ENCODE measurements around the gene INTS13. TPM values are rescaled to one million over a fixed set of nuclear protein-coding genes. Genes with fewer than 3 reads are reported as not detected.
A peak's percentile ranks its signal among the peaks of the same experiment; 100 is the strongest.

Gene INTS13
- total and polyA plus RNA-seq, 7 donors, result 9.7 to 38.2 (median 18.7) TPM

DNA sequence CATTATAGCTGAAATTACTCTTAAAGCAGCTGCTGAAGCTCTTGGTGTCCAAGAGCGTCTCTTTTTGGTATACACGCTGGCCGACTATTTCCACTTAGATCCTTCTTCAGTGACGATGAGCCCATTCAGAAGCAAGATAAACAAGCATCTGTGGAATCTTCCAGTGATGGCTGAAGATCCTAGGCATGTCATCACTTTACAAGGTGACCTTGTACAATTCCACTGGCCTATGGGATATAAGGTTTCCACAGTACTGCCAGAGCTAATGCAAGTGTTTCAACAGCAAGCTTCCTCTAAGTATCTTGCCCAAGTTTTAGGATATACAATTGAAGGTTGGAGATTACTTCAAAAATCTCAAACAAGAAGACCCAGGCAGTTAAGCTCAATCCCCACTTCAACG is 47.0 kb downstream of the INTS13 start:
- Histone ChIP-seq H3K4me3 (no peak overlapping the region), H3K27me3 (no peaks in the 10 kb centered on the region), H3K27ac (no peak overlapping the region), H3K4me1 (no peaks in the 10 kb centered on the region), H3K9me3 (no peaks in the 10 kb centered on the region), H3K36me3 (no peaks in the 10 kb centered on the region)
- TF ChIP-seq EP300 (IDR thresholded peaks at IDR 0.05) (no peak), POLR2AphosphoS5 (IDR thresholded peaks at IDR 0.05) (no peak), POLR2A (IDR thresholded peaks at IDR 0.05) (no peak)
- TF ChIP-seq, protein P1, sequence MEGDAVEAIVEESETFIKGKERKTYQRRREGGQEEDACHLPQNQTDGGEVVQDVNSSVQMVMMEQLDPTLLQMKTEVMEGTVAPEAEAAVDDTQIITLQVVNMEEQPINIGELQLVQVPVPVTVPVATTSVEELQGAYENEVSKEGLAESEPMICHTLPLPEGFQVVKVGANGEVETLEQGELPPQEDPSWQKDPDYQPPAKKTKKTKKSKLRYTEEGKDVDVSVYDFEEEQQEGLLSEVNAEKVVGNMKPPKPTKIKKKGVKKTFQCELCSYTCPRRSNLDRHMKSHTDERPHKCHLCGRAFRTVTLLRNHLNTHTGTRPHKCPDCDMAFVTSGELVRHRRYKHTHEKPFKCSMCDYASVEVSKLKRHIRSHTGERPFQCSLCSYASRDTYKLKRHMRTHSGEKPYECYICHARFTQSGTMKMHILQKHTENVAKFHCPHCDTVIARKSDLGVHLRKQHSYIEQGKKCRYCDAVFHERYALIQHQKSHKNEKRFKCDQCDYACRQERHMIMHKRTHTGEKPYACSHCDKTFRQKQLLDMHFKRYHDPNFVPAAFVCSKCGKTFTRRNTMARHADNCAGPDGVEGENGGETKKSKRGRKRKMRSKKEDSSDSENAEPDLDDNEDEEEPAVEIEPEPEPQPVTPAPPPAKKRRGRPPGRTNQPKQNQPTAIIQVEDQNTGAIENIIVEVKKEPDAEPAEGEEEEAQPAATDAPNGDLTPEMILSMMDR (IDR thresholded peaks at IDR 0.05), result no peak
- DNase-seq, result no peak
- WGBS, 2 donors, result 91 to 92% methylated on average over 5 of the region's 5 CpGs
- intact Hi-C loops (cut with DNase I), result no loop called here

- intact Hi-C loops (cut with DNase I), result loop anchor here (1.0 to 5.0 kb wide), 2 partner anchors 32 to 253 kb away; no protein-coding TSS in a partner anchor
- Histone ChIP-seq H3K27ac (no peak overlapping the region), H3K4me1 (peaks cover 0 to 6% (median 3%) of the 10 kb centered on the region in 4 donors), H3K9me3 (no peaks in the 10 kb centered on the region), H3K4me3 (no peak overlapping the region), H3K36me3 (no peaks in the 10 kb centered on the region), H3K27me3 (no peaks in the 10 kb centered on the region)
- TF ChIP-seq POLR2A (IDR thresholded peaks at IDR 0.05), result no peak
- no peak for TF ChIP-seq EP300 (IDR thresholded peaks at IDR 0.05)
- TF ChIP-seq POLR2AphosphoS5 (IDR thresholded peaks at IDR 0.05), result no peak
- TF ChIP-seq, protein P1 (IDR thresholded peaks at IDR 0.05), result peak; percentile 90 to 96 (median 94)
- peak; percentile 90 for DNase-seq
- WGBS, 2 donors, result 12 to 14% methylated on average over 16 of the region's 16 CpGs
These were observed 52.8 kb downstream of the INTS13 start for GRCh38 chr12:26884765-26885576.

DNA sequence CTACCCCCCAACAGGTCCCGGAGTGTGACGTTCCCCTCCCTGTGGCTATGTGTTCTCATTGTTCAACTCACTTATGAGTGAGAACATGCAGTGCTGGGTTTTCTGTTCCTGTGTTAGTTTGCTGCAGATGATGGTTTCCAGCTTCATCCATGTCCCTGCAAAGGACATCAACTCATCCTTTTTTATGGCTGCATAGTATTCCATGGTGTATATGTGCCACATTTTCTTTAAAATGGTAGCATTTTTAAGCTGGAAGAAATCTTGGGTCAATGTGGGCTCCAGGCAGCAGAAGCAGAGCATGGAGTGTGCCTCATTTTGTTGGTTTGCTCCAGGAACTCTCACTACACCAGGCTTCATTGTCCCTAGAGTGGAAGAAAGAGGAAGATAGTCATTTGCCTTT is 57.2 kb downstream of the INTS13 start:
- H3K27ac ChIP-seq, result no peak overlapping the region
- intact Hi-C loops (cut with DNase I), result no loop called here
- no peaks in the 10 kb centered on the region for H3K27me3 ChIP-seq
- H3K9me3 ChIP-seq, result no peaks in the 10 kb centered on the region
- peaks cover 0 to 25% (median 20%) of the 10 kb centered on the region in 4 donors for H3K4me1 ChIP-seq
- H3K36me3 ChIP-seq, result no peaks in the 10 kb centered on the region
- DNase-seq, result no peak
- no peak overlapping the region for H3K4me3 ChIP-seq
- 71 to 98% methylated on average over 2 of the region's 2 CpGs for WGBS, 2 donors
- TF ChIP-seq POLR2AphosphoS5 (IDR thresholded peaks at IDR 0.05), result no peak
- TF ChIP-seq EP300 (IDR thresholded peaks at IDR 0.05), result no peak
- TF ChIP-seq, protein P1 (IDR thresholded peaks at IDR 0.05), result no peak
- no peak for TF ChIP-seq POLR2A (IDR thresholded peaks at IDR 0.05)

DNA sequence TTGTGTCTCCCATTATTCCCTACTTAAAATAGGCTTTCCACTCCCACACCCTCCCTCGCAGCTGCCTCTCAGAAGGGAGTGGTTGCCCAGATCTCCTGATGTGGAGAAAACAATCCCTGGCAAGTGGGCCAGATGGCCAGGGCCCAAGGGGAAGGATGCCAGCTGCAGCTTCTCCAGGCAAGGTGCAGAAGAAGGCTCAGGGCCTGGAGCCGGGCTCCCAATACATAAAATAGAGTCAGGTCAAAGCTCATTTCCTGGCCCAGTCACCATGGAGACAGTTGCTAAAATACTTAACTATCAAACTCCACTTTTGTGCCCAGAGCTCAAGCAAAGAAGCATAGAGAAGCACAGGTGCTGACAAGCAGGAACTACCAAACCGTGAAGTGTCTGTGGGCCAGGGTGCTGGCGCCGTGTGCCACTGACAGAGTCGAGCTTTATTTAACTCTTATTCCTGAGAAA is 59.1 kb downstream of the INTS13 start:
- DNase-seq, result peak; percentile 92
- no peaks in the 10 kb centered on the region for H3K36me3 ChIP-seq
- H3K4me1 ChIP-seq, result peaks cover 0 to 19% (median 17%) of the 10 kb centered on the region in 4 donors
- H3K4me3 ChIP-seq, result no peak overlapping the region
- no peak for TF ChIP-seq EP300 (IDR thresholded peaks at IDR 0.05)
- TF ChIP-seq, protein P1 (IDR thresholded peaks at IDR 0.05), result no peak
- TF ChIP-seq POLR2A (IDR thresholded peaks at IDR 0.05), result no peak
- TF ChIP-seq POLR2AphosphoS5 (IDR thresholded peaks at IDR 0.05), result peak; percentile 36 to 61 (median 52)
- 12 to 21% methylated on average over 6 of the region's 6 CpGs for WGBS, 2 donors
- intact Hi-C loops (cut with DNase I), result no loop called here
- H3K27me3 ChIP-seq, result no peaks in the 10 kb centered on the region
- no peaks in the 10 kb centered on the region for H3K9me3 ChIP-seq
- H3K27ac ChIP-seq, result peak overlapping the region; percentile 19 to 72 (median 58)

Data from sigmoid colon (tissue), 7 donors.